ENCODE measurements around the gene HOXD13. TPM values are rescaled to one million over a fixed set of nuclear protein-coding genes. Genes with fewer than 3 reads are reported as not detected.

HOXD13 gene
- total RNA-seq = not detected

- Histone ChIP-seq H3K4me3 (replicated peaks in 1 of 3) (peak within 1 kb of the TSS in 1 of 3 donors; percentile 12), H3K27ac (no peak within 1 kb of the TSS), H3K36me3 (no peaks in the 10 kb centered on the region), H3K9me3 (no peaks in the 10 kb centered on the region), H3K4me1 (peaks cover 11 to 37% of the 10 kb centered on the region in 2 donors), H3K27me3 (peaks cover 89% of the 10 kb centered on the region)
- intact Hi-C loops (cut with DNase I) = loop anchor here (10.0 kb wide), 1 partner anchor 408 kb away; no protein-coding TSS in a partner anchor
- TF ChIP-seq CTCF (IDR thresholded peaks at IDR 0.05) (no peak), POLR2A (IDR thresholded peaks at IDR 0.05) (no peak)
- 4 to 7% methylated on average over 27 to 72 of the region's 95 CpGs for WGBS, 2 donors
- DNase-seq = no peak
These were observed at the start of gene HOXD13 for GRCh38 chr2:176092270-176093144. Gene HOXD13 (plus strand): TSS chr2:176092721. CDS start chr2:176092891, 170 bp downstream.

- Histone ChIP-seq H3K9me3 (no peaks in the 10 kb centered on the region), H3K4me3 (replicated peaks in 1 of 3) (no peak overlapping the region), H3K27ac (no peak overlapping the region), H3K4me1 (no peaks in the 10 kb centered on the region), H3K36me3 (no peaks in the 10 kb centered on the region), H3K27me3 (no peaks in the 10 kb centered on the region)
- DNase-seq = no peak
- intact Hi-C loops (cut with DNase I) = no loop called here
- 13% methylated on average over 1 of the region's 1 CpG for WGBS, 2 donors
- TF ChIP-seq CTCF (IDR thresholded peaks at IDR 0.05) (no peak), POLR2A (IDR thresholded peaks at IDR 0.05) (no peak)
These were observed 36.1 kb upstream of the HOXD13 start for GRCh38 chr2:176056406-176056805.

GRCh38 chr2:176063958-176064357 is 28.6 kb upstream of the HOXD13 start:
- 33 to 58% methylated on average over 2 of the region's 2 CpGs for WGBS, 2 donors
- intact Hi-C loops (cut with DNase I) = no loop called here

GRCh38 chr2:176066645-176067588 is 25.6 kb upstream of the HOXD13 start:
- Histone ChIP-seq H3K36me3 (no peaks in the 10 kb centered on the region), H3K27ac (no peak overlapping the region), H3K4me3 (replicated peaks in 1 of 3) (no peak overlapping the region), H3K9me3 (no peaks in the 10 kb centered on the region), H3K27me3 (peaks cover 40% of the 10 kb centered on the region), H3K4me1 (peaks cover 5 to 16% of the 10 kb centered on the region in 2 donors)
- DNase-seq = no peak
- intact Hi-C loops (cut with DNase I) = no loop called here
- WGBS, 2 donors = 10% methylated on average over 34 to 52 of the region's 56 CpGs
- no peak for TF ChIP-seq CTCF (IDR thresholded peaks at IDR 0.05)
- TF ChIP-seq POLR2A (IDR thresholded peaks at IDR 0.05) = no peak

More at GRCh38 chr2:176063958-176064357, 28.6 kb upstream of the HOXD13 start:
- H3K9me3 ChIP-seq = no peaks in the 10 kb centered on the region
- no peaks in the 10 kb centered on the region for H3K36me3 ChIP-seq
- DNase-seq = no peak
- peaks cover 22% of the 10 kb centered on the region for H3K27me3 ChIP-seq
- TF ChIP-seq CTCF (IDR thresholded peaks at IDR 0.05) (no peak), POLR2A (IDR thresholded peaks at IDR 0.05) (no peak)
- H3K4me3 ChIP-seq (replicated peaks in 1 of 3) = no peak overlapping the region
- peaks cover 5 to 16% of the 10 kb centered on the region in 2 donors for H3K4me1 ChIP-seq
- H3K27ac ChIP-seq = no peak overlapping the region

Measured in thyroid gland (tissue), 4 donors.